ENCODE results near the gene XKR7.

DNA sequence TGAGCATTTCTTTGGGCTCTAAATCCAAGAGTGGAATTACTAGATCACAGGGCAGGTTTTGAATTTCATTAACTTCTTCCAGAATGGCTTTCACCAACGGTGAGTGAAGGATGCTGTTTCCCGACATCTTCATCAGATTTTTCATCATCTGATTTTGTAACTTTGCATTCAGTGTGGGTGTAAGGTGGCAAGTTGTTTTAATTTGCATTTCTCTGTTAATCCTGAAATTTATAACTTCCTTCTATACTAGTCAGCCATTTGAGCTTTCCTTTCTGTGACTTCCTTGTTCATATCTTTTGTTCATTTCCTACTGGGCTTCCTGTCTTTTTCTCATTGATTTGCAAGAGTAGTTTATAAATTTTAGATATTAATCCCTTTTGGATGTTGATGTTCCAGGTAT, 65.4 kb downstream of the XKR7 start:
- TF ChIP-seq, protein P1, sequence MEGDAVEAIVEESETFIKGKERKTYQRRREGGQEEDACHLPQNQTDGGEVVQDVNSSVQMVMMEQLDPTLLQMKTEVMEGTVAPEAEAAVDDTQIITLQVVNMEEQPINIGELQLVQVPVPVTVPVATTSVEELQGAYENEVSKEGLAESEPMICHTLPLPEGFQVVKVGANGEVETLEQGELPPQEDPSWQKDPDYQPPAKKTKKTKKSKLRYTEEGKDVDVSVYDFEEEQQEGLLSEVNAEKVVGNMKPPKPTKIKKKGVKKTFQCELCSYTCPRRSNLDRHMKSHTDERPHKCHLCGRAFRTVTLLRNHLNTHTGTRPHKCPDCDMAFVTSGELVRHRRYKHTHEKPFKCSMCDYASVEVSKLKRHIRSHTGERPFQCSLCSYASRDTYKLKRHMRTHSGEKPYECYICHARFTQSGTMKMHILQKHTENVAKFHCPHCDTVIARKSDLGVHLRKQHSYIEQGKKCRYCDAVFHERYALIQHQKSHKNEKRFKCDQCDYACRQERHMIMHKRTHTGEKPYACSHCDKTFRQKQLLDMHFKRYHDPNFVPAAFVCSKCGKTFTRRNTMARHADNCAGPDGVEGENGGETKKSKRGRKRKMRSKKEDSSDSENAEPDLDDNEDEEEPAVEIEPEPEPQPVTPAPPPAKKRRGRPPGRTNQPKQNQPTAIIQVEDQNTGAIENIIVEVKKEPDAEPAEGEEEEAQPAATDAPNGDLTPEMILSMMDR (optimal IDR thresholded peaks at IDR 0.05 in 1 of 3, IDR thresholded peaks at IDR 0.05 in 1 of 3, conservative IDR thresholded peaks at IDR 0.05 in 1 of 3; ENCODE audit: extremely low read depth in 1 of 3, insufficient read depth in 2 of 3, low read length in 3 of 3): no peak
- no peak for TF ChIP-seq EZH2 (IDR thresholded peaks at IDR 0.05; ENCODE audit: low read length)

Measured in keratinocyte (primary cell).